ENCODE measurements around the gene ADAMTS12. TPM values are rescaled to one million over a fixed set of nuclear protein-coding genes. Genes with fewer than 3 reads are reported as not detected.

ADAMTS12 gene
- total RNA-seq, 1 experiment from 2014 or later, result 0.18 TPM

GRCh38 chr5:33657804-33658440 is 233.9 kb downstream of the ADAMTS12 start:
- TF ChIP-seq EZH2phosphoT487 (IDR thresholded peaks at IDR 0.05; ENCODE audit: borderline replicate concordance, low read length) (no peak), CTCF (conservative IDR thresholded peaks at IDR 0.05; ENCODE audit: low read depth, low read length) (no peak), EZH2 (IDR thresholded peaks at IDR 0.05; ENCODE audit: low read length, unreplicated experiment) (no peak)
- Histone ChIP-seq H3K4me3 (ENCODE audit: low read length) (no peak overlapping the region), H3K36me3 (ENCODE audit: low read depth, low read length) (no peaks in the 10 kb centered on the region), H4K20me1 (ENCODE audit: low read length) (no peaks in the 10 kb centered on the region), H3K79me2 (ENCODE audit: low read length) (no peaks in the 10 kb centered on the region), H3K9ac (ENCODE audit: low read length) (no peak overlapping the region), H3F3A (ENCODE audit: low read length, unreplicated experiment) (no peaks in the 10 kb centered on the region), H3K27me3 (ENCODE audit: low read length) (no peaks in the 10 kb centered on the region), H2AFZ (ENCODE audit: low read length) (no peak overlapping the region), H3K4me2 (ENCODE audit: low read length) (no peak overlapping the region), H3K9me2 (replicated peaks; ENCODE audit: low read length) (no peaks in the 10 kb centered on the region), H3K4me1 (ENCODE audit: insufficient read depth, low read length) (peaks cover 3% of the 10 kb centered on the region; the same call in 1 of the 2 replicates), H3K9me3 (ENCODE audit: low read length) (no peaks in the 10 kb centered on the region), H3K27ac (ENCODE audit: low read length) (no peak overlapping the region)
- POLR2A ChIA-PET (ENCODE audit: unreplicated experiment), result no interaction called here
- intact Hi-C loops (cut with micrococcal nuclease), result no loop called here
- CTCF ChIA-PET, result no interaction called here
- no peak for DNase-seq
- BruUV-seq (replicated peaks), result no TSS peak
- no peak for ATAC-seq

- Histone ChIP-seq H3K4me3 (ENCODE audit: low read length) (no peak overlapping the region), H3K36me3 (ENCODE audit: low read depth, low read length) (no peaks in the 10 kb centered on the region), H3K4me2 (ENCODE audit: low read length) (no peak overlapping the region), H3K27ac (ENCODE audit: low read length) (no peak overlapping the region), H3K9me3 (ENCODE audit: low read length) (no peaks in the 10 kb centered on the region), H4K20me1 (ENCODE audit: low read length) (no peaks in the 10 kb centered on the region), H3K79me2 (ENCODE audit: low read length) (no peaks in the 10 kb centered on the region), H3K4me1 (ENCODE audit: insufficient read depth, low read length) (peaks cover 3% of the 10 kb centered on the region; the same call in 1 of the 2 replicates), H3K9me2 (replicated peaks; ENCODE audit: low read length) (no peaks in the 10 kb centered on the region), H3K27me3 (ENCODE audit: low read length) (no peaks in the 10 kb centered on the region), H3K9ac (ENCODE audit: low read length) (no peak overlapping the region), H2AFZ (ENCODE audit: low read length) (no peak overlapping the region), H3F3A (ENCODE audit: low read length, unreplicated experiment) (no peaks in the 10 kb centered on the region)
- DNase-seq (no peak), ATAC-seq (no peak)
- TF ChIP-seq CTCF (conservative IDR thresholded peaks at IDR 0.05; ENCODE audit: low read depth, low read length) (no peak), EZH2 (IDR thresholded peaks at IDR 0.05; ENCODE audit: low read length, unreplicated experiment) (no peak), EZH2phosphoT487 (IDR thresholded peaks at IDR 0.05; ENCODE audit: borderline replicate concordance, low read length) (no peak)
- no TSS peak for BruUV-seq (replicated peaks)
- ChIA-PET POLR2A (ENCODE audit: unreplicated experiment) (no interaction called here), CTCF (no interaction called here)
- intact Hi-C loops (cut with micrococcal nuclease), result no loop called here
Measured at GRCh38 chr5:33657176-33657575, 234.6 kb downstream of the ADAMTS12 start.

DNA sequence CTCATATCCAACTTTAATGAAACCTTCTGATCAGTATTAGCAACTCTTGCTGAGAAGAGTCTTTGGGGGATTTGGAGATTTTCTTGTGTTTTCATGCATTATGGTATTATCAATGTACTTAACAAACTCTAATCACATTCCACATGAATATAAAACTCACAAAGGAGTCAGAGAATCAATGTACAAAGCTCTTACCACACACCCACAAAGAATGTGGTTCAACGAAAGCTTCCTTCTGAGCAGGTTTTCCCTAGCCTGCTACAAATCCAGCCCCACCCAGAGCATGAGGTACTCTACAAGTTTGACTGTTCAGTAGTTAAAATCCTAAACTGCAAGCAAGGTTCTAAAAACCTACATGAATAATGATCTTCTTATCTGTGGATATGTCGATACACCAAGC is 240.9 kb downstream of the ADAMTS12 start:
- peak; percentile 74 for DNase-seq
- 0 out of 2 replicates have a peak, but pooled peaks cover 5% of the 10 kb centered on the region for H3K9me2 ChIP-seq (replicated peaks; ENCODE audit: low read length)
- H3K27ac ChIP-seq (ENCODE audit: low read length), result peak overlapping the region; percentile 9; the same call in 1 of the 2 replicates
- peak; percentile 38; the same call in 1 of the 2 replicates for ATAC-seq
- POLR2A ChIA-PET (ENCODE audit: unreplicated experiment), result no interaction called here
- H3K79me2 ChIP-seq (ENCODE audit: low read length), result no peaks in the 10 kb centered on the region
- peak overlapping the region; percentile 46 for H2AFZ ChIP-seq (ENCODE audit: low read length)
- no peaks in the 10 kb centered on the region for H3F3A ChIP-seq (ENCODE audit: low read length, unreplicated experiment)
- H3K4me1 ChIP-seq (ENCODE audit: insufficient read depth, low read length), result peaks cover 24% of the 10 kb centered on the region
- BruUV-seq (replicated peaks), result no TSS peak
- no peaks in the 10 kb centered on the region for H3K27me3 ChIP-seq (ENCODE audit: low read length)
- no peaks in the 10 kb centered on the region for H3K36me3 ChIP-seq (ENCODE audit: low read depth, low read length)
- CTCF ChIA-PET, result interaction anchor here (0.6 kb wide), 1 partner anchor 1242 kb away, joined by 3 read pairs; no protein-coding TSS in a partner anchor
- peak overlapping the region; percentile 27 for H3K4me2 ChIP-seq (ENCODE audit: low read length)
- H3K4me3 ChIP-seq (ENCODE audit: low read length), result no peak overlapping the region
- no peaks in the 10 kb centered on the region for H4K20me1 ChIP-seq (ENCODE audit: low read length)
- no peak for TF ChIP-seq CTCF (conservative IDR thresholded peaks at IDR 0.05; ENCODE audit: low read depth, low read length)
- TF ChIP-seq EZH2phosphoT487 (IDR thresholded peaks at IDR 0.05; ENCODE audit: borderline replicate concordance, low read length), result no peak
- no peak for TF ChIP-seq EZH2 (IDR thresholded peaks at IDR 0.05; ENCODE audit: low read length, unreplicated experiment)
- H3K9me3 ChIP-seq (ENCODE audit: low read length), result no peaks in the 10 kb centered on the region
- intact Hi-C loops (cut with micrococcal nuclease), result no loop called here
- no peak overlapping the region for H3K9ac ChIP-seq (ENCODE audit: low read length)
